Measurements from ENCODE around the gene PSMD4. TPM values are rescaled to one million over a fixed set of nuclear protein-coding genes. Genes with fewer than 3 reads are reported as not detected.

Gene PSMD4
- total RNA-seq, 1 donor from 2014 or later: 142 TPM

DNA sequence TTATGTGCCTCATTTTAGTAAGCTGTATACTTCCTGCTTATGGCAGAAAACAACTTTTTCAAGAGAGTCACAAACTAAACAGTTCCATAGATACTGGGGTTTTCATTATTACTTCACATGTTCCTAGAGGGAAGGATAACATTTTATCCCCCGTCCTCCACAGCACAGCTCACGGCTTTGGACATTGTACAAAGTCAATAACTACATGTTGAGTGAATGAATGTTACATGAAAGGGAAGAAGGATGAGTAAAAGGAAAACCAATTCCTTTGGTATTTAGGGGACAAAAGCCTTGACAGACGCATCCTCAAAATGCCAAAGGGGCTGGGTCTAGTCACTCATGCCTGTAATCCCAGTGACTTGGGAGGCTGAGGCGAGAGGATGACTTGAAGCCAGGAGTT, 57.9 kb downstream of the PSMD4 start:
- Histone ChIP-seq H3K4me3 (no peak overlapping the region), H3K9me3 (replicated peaks) (no peaks in the 10 kb centered on the region), H3K4me1 (peaks cover 80% of the 10 kb centered on the region), H3K36me3 (peaks cover 54% of the 10 kb centered on the region), H3K27me3 (ENCODE audit: low read depth) (no peaks in the 10 kb centered on the region), H3K27ac (replicated peaks) (peak overlapping the region; percentile 80)
- TF ChIP-seq, protein P1, sequence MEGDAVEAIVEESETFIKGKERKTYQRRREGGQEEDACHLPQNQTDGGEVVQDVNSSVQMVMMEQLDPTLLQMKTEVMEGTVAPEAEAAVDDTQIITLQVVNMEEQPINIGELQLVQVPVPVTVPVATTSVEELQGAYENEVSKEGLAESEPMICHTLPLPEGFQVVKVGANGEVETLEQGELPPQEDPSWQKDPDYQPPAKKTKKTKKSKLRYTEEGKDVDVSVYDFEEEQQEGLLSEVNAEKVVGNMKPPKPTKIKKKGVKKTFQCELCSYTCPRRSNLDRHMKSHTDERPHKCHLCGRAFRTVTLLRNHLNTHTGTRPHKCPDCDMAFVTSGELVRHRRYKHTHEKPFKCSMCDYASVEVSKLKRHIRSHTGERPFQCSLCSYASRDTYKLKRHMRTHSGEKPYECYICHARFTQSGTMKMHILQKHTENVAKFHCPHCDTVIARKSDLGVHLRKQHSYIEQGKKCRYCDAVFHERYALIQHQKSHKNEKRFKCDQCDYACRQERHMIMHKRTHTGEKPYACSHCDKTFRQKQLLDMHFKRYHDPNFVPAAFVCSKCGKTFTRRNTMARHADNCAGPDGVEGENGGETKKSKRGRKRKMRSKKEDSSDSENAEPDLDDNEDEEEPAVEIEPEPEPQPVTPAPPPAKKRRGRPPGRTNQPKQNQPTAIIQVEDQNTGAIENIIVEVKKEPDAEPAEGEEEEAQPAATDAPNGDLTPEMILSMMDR (IDR thresholded peaks at IDR 0.05; ENCODE audit: borderline replicate concordance): no peak
- intact Hi-C loops (cut with micrococcal nuclease): no loop called here
- DNase-seq: no peak

- Histone ChIP-seq H3K27ac (replicated peaks) (peak overlapping the region; percentile 80), H3K27me3 (ENCODE audit: low read depth) (no peaks in the 10 kb centered on the region), H3K4me1 (peaks cover 80% of the 10 kb centered on the region), H3K9me3 (replicated peaks) (no peaks in the 10 kb centered on the region), H3K36me3 (peaks cover 54% of the 10 kb centered on the region), H3K4me3 (no peak overlapping the region)
- intact Hi-C loops (cut with micrococcal nuclease): no loop called here
- no peak for DNase-seq
- TF ChIP-seq, protein P1 (IDR thresholded peaks at IDR 0.05; ENCODE audit: borderline replicate concordance): no peak
Measured at GRCh38 chr1:151312826-151313225, 58.3 kb downstream of the PSMD4 start.

- Histone ChIP-seq H3K27me3 (ENCODE audit: low read depth) (no peaks in the 10 kb centered on the region), H3K4me1 (peaks cover 80% of the 10 kb centered on the region), H3K36me3 (peaks cover 49% of the 10 kb centered on the region), H3K4me3 (no peak overlapping the region), H3K27ac (replicated peaks) (peak overlapping the region; percentile 80), H3K9me3 (replicated peaks) (no peaks in the 10 kb centered on the region)
- intact Hi-C loops (cut with micrococcal nuclease): no loop called here
- TF ChIP-seq, protein P1 (IDR thresholded peaks at IDR 0.05; ENCODE audit: borderline replicate concordance): no peak
- DNase-seq: peak; percentile 48
Measured at GRCh38 chr1:151313501-151313900, 59.0 kb downstream of the PSMD4 start.

DNA sequence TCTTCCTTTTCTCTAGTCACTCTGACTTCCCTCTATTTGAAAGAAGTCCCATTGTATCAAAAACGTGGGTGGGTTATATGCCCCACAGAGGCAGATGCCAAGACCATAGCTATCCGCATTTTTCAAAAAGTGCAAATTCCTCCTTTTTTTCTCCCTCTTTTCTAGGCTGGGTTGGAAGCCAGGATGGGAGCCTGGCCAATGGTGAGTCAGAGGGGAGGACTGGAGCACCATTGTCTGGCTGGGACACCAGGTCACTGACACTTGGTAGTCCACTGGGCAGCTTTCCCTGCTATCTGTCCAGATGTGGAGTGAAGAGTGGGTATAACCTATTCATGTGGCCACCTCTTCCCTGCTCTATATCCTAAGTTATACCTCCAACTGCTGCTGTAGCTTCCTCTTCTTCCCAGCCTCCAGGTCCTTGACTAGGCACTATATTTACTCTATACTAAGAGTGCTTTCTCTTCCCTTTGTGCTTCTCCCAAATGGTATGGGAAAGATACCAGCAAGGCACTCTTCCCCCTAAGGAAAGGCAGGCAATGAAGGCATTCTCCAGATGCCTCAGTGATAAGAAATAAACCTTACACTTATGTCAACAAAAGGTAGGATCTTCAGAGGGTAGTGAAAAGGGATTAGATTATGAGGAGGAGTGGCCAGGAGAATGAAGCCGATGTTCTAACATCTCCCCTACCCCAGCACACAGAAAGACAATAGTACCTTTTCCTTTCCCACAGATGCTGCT, 59.8 kb downstream of the PSMD4 start:
- Histone ChIP-seq H3K27me3 (ENCODE audit: low read depth) (no peaks in the 10 kb centered on the region), H3K9me3 (replicated peaks) (no peaks in the 10 kb centered on the region), H3K36me3 (peaks cover 50% of the 10 kb centered on the region), H3K27ac (replicated peaks) (peak overlapping the region; percentile 80), H3K4me1 (peaks cover 72% of the 10 kb centered on the region), H3K4me3 (no peak overlapping the region)
- TF ChIP-seq, protein P1 (IDR thresholded peaks at IDR 0.05; ENCODE audit: borderline replicate concordance): no peak
- intact Hi-C loops (cut with micrococcal nuclease): no loop called here
- DNase-seq: peak; percentile 86

DNA sequence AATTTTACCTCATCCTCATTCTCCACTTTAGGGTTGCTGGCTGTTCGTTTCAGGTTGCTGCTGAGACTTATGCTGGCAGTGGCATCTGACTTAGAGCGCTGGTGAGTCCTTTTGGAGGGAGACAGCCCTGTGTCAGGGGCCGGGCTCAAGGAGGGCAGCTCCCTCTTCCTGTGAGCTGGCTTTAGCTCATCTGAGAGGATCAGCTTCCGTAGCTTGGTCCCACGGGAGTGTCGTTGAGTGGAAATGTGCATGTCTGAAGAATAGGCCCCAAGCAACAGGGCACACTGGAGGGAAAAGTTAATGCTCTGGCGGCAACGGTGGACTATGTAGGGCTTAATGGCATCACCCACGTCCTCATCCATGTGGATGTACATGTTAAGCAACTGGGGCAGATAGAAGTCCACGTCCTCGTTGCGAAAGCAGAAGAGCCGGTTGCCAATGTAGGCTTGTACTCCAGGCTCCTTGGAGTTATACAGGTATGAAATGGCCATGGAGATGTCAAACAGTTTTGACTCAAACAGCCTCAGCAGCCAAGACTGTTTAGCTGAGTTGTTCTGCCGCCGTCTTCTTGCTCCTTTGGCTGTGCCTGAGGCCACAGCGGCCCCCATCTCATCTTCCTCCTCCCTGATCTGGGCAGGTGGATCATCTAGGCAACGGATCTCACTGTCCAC, 61.2 kb downstream of the PSMD4 start:
- peaks cover 58% of the 10 kb centered on the region for H3K4me1 ChIP-seq

More for the DNA sequence above, 61.2 kb downstream of the PSMD4 start:
- Histone ChIP-seq H3K27me3 (ENCODE audit: low read depth) (no peaks in the 10 kb centered on the region), H3K27ac (replicated peaks) (no peak overlapping the region), H3K4me3 (no peak overlapping the region), H3K36me3 (peaks cover 61% of the 10 kb centered on the region), H3K9me3 (replicated peaks) (no peaks in the 10 kb centered on the region)
- intact Hi-C loops (cut with micrococcal nuclease): no loop called here
- TF ChIP-seq, protein P1 (IDR thresholded peaks at IDR 0.05; ENCODE audit: borderline replicate concordance): no peak
- no peak for DNase-seq

Other genes starting within 250 kb of the PSMD4 start
- 44.3 TPM for gene MINDY1, start 247.8 kb upstream of the PSMD4 start, total RNA-seq
- gene PRUNE1, start 246.3 kb upstream of the PSMD4 start, total RNA-seq: 42.8 TPM
- gene BNIPL, start 218.1 kb upstream of the PSMD4 start, total RNA-seq: 0.47 TPM
- gene C1orf56, start 207.0 kb upstream of the PSMD4 start, total RNA-seq: 7.1 TPM
- 24.8 TPM for gene CDC42SE1, start 195.1 kb upstream of the PSMD4 start, total RNA-seq
- gene MLLT11, start 194.3 kb upstream of the PSMD4 start, total RNA-seq: 34.1 TPM
- 12.2 TPM for gene GABPB2, start 184.0 kb upstream of the PSMD4 start, total RNA-seq
- 77.7 TPM for gene SEMA6C, start 108.1 kb upstream of the PSMD4 start, total RNA-seq
- 0.88 TPM for gene TNFAIP8L2, start 98.1 kb upstream of the PSMD4 start, total RNA-seq
- gene LYSMD1, start 88.8 kb upstream of the PSMD4 start, total RNA-seq: 12.0 TPM
- gene SCNM1, start 88.6 kb upstream of the PSMD4 start, total RNA-seq: 19.4 TPM
- gene TMOD4, start 78.8 kb upstream of the PSMD4 start, total RNA-seq: not detected
- gene VPS72, start 64.5 kb upstream of the PSMD4 start, total RNA-seq: 40.5 TPM
- 28.5 TPM for gene PIP5K1A, start 56.2 kb upstream of the PSMD4 start, total RNA-seq
- 11.2 TPM for gene ZNF687, start 27.6 kb downstream of the PSMD4 start, total RNA-seq
- 44.5 TPM for gene PI4KB, start 72.7 kb downstream of the PSMD4 start, total RNA-seq
- 21.0 TPM for gene RFX5, start 92.5 kb downstream of the PSMD4 start, total RNA-seq
- 66.3 TPM for gene SELENBP1, start 118.0 kb downstream of the PSMD4 start, total RNA-seq
- gene PSMB4, start 144.8 kb downstream of the PSMD4 start, total RNA-seq: 186 TPM
- 37.3 TPM for gene POGZ, start 204.8 kb downstream of the PSMD4 start, total RNA-seq